Measurements from ENCODE around the gene POLE2.
"Not testable (repeated sequence)": the region's sequence is repeated elsewhere in the genome, so short reads cannot be mapped to it uniquely, and the experiment has no call there.

The POLE2 gene

GRCh38 chr14:49687942-49688700 is at the start of gene POLE2:
TSS of gene POLE2 (minus strand) at chr14:49688214. CDS start at chr14:49688203, 11 bp downstream.
- in situ Hi-C loops (cut with MboI; ENCODE audit: low sequenced_read_pairs, unreplicated experiment): no loop called here
- peak; percentile 91 for DNase-seq (ENCODE audit: low spot score)
- no peak for TF ChIP-seq CTCF (IDR thresholded peaks at IDR 0.05; ENCODE audit: borderline replicate concordance, control extremely low read depth, extremely low read depth, insufficient read depth, missing control alignments)

GRCh38 chr14:49735669-49736068 is 47.7 kb upstream of the POLE2 start:
- in situ Hi-C loops (cut with MboI; ENCODE audit: low sequenced_read_pairs, unreplicated experiment); DNase-seq (ENCODE audit: low spot score): not testable (repeated sequence)

GRCh38 chr14:49733836-49734235 is 45.8 kb upstream of the POLE2 start:
- no peak for DNase-seq (ENCODE audit: low spot score)
- in situ Hi-C loops (cut with MboI; ENCODE audit: low sequenced_read_pairs, unreplicated experiment): no loop called here
- TF ChIP-seq CTCF (IDR thresholded peaks at IDR 0.05; ENCODE audit: borderline replicate concordance, control extremely low read depth, extremely low read depth, insufficient read depth, missing control alignments): no peak

GRCh38 chr14:49732896-49733295 is 44.9 kb upstream of the POLE2 start:
- in situ Hi-C loops (cut with MboI; ENCODE audit: low sequenced_read_pairs, unreplicated experiment): no loop called here
- no peak for TF ChIP-seq CTCF (IDR thresholded peaks at IDR 0.05; ENCODE audit: borderline replicate concordance, control extremely low read depth, extremely low read depth, insufficient read depth, missing control alignments)
- no peak for DNase-seq (ENCODE audit: low spot score)

GRCh38 chr14:49727171-49727570 is 39.2 kb upstream of the POLE2 start:
- TF ChIP-seq CTCF (IDR thresholded peaks at IDR 0.05; ENCODE audit: borderline replicate concordance, control extremely low read depth, extremely low read depth, insufficient read depth, missing control alignments): no peak
- in situ Hi-C loops (cut with MboI; ENCODE audit: low sequenced_read_pairs, unreplicated experiment): no loop called here

GRCh38 chr14:49721733-49722435 is 33.9 kb upstream of the POLE2 start:
- in situ Hi-C loops (cut with MboI; ENCODE audit: low sequenced_read_pairs, unreplicated experiment); DNase-seq (ENCODE audit: low spot score): not testable (repeated sequence)

More at GRCh38 chr14:49727171-49727570, 39.2 kb upstream of the POLE2 start:
- no peak for DNase-seq (ENCODE audit: low spot score)

GRCh38 chr14:49720744-49721143 is 32.7 kb upstream of the POLE2 start:
- TF ChIP-seq CTCF (IDR thresholded peaks at IDR 0.05; ENCODE audit: borderline replicate concordance, control extremely low read depth, extremely low read depth, insufficient read depth, missing control alignments): no peak
- in situ Hi-C loops (cut with MboI; ENCODE audit: low sequenced_read_pairs, unreplicated experiment): no loop called here
- DNase-seq (ENCODE audit: low spot score): no peak

GRCh38 chr14:49710993-49711392 is 23.0 kb upstream of the POLE2 start:
- in situ Hi-C loops (cut with MboI; ENCODE audit: low sequenced_read_pairs, unreplicated experiment); DNase-seq (ENCODE audit: low spot score): not testable (repeated sequence)

- in situ Hi-C loops (cut with MboI; ENCODE audit: low sequenced_read_pairs, unreplicated experiment); DNase-seq (ENCODE audit: low spot score): not testable (repeated sequence)
These were observed 16.5 kb upstream of the POLE2 start for GRCh38 chr14:49704471-49704870.

Measured in GM13976 (cell line).